GM18517 (cell line): ENCODE measurements around the gene IRF6.

Source experiments
- ATAC-seq: cut with Tn5 transposase; IDR thresholded peaks from one replicate; pipeline ENCODE4 v1.9.1; 2021; ENCODE audit warnings: mild to moderate bottlenecking, moderate library complexity; ENCODE audit not compliant: unreplicated experiment

The IRF6 gene

DNA sequence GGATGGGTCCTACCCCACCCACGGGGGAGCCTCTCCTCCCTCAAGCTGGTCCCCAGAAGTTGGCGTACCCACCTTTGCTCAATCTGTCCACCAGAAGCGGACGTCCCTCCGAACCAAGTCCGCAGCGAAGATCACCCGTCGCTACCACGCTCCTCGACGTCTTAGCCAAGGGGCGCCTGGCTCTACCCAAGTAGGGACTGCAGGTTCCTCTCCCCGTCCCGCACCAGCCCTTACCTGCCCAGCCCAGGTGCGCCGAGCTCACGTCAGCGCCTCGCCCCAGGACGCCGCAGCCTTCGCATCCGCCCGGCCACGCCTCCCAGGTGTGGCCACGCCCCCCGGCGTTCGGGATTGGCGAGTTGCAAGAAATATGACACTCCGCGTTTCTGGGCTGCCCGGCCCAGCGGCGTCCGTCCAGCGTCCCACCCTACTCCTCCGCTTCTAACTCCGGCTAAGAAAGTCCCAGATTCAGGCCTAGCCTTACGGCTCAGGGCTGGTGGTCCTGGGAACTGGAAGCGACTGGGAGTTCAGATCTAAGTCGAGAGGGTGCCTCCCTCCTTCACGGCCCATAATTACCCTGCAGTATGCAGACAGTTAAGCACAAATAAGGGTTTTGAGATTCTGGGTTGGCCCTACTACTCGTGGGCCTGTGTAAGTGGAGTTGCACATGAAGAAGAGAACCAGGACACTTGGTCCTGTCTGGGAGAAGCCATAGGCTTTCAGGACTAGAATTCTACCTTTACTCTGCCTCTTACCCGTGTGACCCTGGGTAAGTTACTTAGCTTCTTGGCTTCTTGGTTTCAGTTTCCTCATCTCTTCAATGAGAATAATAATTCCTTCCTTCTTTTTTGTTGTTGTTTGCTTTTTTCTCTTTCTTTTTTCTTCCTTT, at the start of gene IRF6:
Gene IRF6, minus strand, starts transcription at position 268 of the 886 bp plus-strand sequence. CDS start 4,729 bp downstream, outside the sequence.
- peak; percentile 63 for ATAC-seq

- no peak for ATAC-seq
These were observed 49.7 kb upstream of the IRF6 start for GRCh38 chr1:209855623-209856022.

DNA sequence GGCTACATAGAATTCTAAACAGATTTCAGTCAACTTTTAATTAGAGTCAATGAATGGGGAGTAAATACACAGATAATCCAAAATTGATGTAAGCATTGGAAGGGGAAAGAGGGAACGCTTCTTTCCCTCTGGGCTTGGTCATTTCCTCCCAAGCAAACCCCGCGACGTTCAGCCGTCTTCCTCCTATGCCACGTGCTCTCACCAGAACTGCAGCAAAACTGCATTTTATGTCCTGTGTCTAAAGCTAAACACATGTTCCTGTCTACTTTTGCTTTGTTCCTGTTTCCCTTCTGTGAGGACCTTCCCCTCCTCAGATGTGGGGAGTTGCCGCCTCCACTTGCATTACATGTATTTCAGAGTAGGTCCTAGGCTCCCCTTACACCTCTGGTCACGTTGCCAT, 49.1 kb upstream of the IRF6 start:
- no peak for ATAC-seq

DNA sequence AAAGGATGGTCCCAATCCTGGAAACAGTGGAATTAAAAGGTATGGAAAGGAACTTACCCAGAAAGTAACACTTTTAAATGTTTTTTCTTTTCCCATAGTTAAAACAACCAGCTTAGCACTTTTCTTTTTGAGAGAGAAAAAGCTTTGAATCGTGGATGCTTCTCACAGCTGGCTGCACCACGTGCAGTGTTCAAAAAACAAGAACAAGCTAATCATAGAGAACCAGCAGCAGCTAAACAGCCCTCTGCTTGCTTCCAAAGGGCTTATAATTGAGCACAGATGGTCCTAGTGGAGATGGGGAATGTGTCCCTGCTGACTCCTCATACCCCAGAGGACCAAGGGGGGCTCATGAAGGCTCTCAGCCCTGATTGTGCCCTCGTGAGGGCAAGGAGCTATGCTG, 48.3 kb upstream of the IRF6 start:
- ATAC-seq, result no peak

DNA sequence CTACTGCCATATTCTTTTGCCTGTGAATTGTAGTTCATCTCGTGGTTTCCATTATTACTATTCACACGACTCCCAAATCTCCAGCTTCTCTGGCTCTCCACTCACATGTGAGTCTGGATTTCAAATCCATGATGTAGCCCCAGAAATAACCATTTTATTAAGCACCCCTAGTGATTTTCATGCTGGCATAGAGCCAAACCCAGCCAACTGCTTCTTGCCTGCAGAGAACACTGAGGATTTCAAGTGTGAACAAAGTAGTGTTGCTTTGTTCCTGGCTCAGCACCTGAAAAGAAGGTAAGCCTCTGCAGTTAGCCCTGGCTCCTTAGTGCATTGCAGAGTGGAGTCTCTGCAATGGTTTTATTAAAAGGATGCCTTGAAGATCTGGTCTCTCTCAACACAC, 47.7 kb upstream of the IRF6 start:
- no peak for ATAC-seq

DNA sequence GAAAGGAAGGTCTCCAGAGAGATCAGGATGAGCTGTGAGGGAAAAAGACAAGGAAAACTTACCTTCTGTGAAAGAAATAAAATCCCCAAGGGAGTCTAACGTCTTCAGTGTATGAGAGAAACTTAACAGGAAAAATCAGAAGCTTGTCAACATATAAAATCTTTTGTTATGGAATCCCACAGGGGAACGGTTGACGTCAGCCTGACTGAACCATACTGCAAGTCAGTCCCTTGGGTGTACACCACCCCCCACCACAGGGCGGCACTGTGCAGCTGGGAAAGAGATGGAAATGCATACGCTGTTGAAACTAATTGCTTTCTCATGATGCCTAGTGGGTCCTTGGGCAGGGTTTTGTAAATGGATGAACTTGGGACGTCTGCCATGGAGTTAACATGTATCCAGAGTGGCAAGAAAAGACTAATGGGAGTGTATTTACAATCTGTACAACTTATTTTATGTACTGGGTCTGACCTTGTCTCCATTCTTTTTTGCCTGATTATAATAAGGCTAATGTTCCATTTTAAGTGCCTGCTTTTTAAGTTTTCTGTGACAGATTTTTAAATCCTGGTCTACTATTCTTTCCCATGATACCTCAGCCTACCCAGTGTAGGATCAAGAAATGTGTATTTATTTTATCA, 44.5 kb upstream of the IRF6 start:
- no peak for ATAC-seq

DNA sequence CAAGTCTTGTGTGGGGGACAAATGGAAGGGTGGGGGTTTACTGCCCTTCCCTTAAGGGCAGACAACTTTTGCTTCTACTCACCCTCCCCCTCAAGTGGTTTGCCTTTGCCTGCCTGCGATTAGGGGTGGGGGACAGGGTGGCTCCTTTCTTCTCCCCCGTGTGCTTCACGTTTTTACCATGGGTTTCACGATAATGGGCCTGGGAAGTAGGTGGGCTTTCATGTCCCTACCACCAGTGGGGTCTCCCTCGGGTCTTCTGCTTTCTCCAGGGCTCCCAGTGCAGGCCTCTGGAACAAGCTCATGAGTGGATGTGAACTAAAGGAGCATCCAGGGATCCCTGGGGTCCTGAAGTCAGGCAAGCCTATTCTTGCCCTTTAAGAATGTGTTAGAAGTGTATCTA, 43.4 kb upstream of the IRF6 start:
- no peak for ATAC-seq

DNA sequence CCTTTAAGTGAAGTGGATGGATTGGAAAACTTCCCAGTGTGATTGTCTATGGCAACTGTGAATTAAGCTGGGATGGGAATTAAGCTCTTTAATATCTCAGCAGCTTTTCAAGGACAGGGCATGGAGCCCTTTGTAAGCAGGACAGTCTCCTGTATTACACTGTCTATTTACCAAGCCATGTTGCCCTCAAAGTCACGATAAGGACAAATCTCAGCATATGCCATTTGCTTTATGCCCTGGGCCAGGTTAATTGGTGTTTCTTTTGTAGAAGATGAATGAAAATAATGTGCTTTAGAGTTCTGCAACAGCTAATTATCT, 39.4 kb upstream of the IRF6 start:
- no peak for ATAC-seq

- no peak for ATAC-seq
These were observed 38.9 kb upstream of the IRF6 start for GRCh38 chr1:209844695-209845407.

GRCh38 chr1:209840611-209841010, 34.7 kb upstream of the IRF6 start:
- ATAC-seq, result no peak

DNA sequence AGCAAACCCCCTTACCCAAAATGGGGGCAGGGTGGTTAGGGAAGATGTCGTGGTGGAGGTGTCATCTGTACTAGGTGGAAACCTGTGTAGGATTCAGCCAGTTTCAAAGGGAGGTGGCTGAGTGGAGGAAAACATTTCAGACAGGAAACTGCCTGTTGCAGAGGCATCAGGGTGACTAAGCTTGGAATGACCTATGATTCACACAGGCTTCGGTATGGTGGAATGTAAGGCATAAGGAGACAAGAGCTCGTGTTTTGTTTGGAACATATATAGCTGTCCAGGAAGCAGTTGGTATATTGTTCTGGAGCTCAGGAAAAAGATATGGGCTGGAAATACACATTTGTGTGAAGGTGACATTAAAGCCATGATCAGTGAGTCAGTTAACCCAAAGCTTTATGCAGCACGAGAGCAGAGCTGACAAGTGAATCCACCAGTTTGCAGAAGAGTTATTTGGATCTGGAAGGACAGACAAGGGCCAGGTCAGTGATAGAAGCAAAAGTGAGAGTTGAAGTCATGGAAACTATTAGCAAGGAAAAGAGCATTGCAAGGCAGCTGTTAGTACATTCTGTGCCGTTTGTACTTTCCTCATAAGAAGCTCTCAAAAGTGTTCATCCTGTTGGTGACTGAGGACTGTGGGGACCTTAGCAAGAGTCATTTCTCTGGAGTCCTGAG, 34.1 kb upstream of the IRF6 start:
- no peak for ATAC-seq

GRCh38 chr1:209838537-209838936, 32.6 kb upstream of the IRF6 start:
- ATAC-seq, result no peak

GRCh38 chr1:209837671-209838070, 31.7 kb upstream of the IRF6 start:
- ATAC-seq, result no peak

DNA sequence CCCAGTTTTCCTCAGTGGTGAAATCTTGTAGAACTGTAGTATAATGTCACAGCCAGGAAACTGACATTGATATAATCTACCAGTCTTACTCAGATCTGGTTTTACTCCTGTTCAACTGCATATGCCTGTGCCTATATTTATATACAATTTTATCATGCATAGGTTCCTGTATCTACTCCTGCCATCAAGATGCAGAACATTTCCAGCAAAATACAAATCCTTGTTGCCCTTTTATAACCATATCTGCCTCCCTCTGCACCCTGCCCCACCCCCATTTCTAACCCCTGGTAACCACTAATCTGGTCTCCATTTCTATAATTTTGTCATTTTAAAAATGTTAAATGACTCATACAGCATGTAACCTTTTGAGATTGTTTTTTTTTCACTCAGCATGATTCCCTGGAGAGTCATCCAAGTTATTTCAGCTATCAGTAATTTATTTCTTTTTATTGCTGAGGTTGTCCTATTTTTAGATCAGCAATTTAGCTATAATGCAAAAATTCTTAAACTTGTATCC, 29.9 kb upstream of the IRF6 start:
- ATAC-seq, result no peak

- no peak for ATAC-seq
These were observed 25.7 kb upstream of the IRF6 start for GRCh38 chr1:209831615-209832014.

GRCh38 chr1:209830722-209831121, 24.8 kb upstream of the IRF6 start:
- ATAC-seq, result no peak

DNA sequence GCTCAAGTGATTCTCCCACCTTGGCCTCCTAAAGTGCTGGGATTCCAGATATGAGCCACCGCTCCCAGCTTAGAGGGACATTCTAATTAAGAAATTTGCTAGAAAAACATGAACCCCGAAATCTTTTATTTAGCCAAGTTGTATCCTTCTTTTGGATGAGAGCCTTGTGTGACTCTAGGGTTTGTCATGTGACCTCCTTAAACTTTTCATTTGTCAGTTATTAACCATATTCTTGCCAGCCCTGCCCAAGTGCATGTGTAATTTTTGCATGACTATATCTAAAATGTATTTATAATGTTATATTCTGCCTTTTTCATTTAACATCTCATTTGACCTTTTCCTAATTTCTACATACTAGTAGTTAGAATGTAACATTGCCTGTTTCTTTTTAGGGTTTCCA, 23.8 kb upstream of the IRF6 start:
- no peak for ATAC-seq

DNA sequence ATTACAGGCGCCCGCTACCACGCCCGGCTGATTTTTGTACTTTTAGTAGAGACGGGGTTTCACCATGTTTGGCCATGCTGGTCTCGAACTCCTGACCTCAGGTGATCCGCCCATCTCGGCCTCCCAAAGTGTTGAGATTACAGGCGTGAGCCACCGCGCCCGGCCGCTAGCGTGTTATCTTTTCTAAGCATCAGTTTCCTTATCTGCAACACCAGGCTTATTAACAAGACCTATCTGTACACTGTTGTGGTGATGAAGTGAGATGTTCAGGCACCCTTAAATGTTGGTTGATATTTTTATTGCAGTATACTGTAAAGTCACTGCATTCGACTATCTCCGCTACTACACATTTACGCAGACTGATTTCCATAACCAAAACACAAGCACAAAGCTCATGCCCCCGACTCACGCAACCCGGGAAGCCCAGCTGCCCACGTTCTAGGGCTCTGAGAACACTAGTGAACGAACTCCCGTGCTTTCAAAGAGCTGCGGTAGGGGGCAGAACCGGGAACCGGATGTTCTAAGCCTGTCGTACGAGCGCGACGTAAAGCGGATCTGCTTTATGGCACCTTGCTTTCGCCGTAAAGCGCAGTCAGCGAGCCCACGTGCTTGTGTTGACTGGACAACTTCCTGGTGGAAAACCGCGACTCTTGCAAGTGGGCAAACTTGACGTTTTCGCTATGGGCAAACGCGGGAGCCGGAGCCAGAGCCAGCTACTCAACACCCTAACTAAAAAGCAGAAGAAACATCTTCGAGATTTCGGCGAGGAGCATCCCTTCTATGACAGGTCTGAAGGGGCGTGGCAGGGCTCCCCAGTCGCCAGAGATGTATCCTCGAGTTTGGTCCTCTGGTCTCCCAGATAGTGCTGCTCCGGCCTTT, 21.7 kb upstream of the IRF6 start, which contains the start of gene UTP25:
Gene UTP25, plus strand, starts transcription at position 589 of the 879 bp plus-strand sequence. Its CDS starts 92 bp downstream, at position 681.
- ATAC-seq, result peak; percentile 76

DNA sequence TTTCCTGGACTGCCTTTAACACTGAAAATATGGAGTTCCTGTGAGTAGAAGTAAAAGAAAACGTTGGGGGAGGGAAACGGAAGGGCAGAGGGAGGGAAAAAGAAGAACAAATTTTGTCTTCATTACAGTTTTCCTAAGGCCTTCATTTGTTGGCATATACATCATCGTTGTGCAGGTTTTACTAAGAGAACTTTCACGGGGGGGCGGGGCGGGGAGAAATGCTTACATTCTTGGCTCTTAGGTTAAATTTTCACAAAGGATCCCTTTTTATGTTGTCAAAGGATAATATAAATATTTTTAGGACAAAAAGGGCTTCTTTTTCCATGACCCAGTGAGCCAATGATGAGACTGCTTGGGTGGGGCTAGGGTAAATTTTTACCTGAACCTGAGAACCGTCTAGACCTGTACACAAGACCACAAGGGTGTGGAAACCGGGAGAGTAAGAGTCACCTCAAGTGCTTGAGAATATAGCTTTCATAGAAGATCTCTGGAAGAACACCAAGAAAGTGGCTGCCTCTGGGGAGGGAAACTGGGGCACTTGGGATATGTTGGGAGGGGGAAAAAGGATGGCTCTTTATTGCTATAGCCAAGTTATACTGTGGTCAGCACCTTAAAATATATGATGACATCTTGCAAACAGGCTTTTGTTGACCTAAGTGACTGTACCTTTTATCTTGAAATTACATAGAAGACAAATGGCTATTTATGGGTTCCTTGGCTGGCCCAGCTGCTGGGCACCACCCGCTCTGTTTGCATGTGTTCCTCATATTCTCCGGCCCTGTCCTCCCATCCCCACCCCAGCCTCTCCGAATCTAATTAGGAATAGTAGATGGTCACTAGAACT, 19.9 kb upstream of the IRF6 start:
- ATAC-seq, result no peak
